ENCODE measurements around the gene NINJ1.

Gene NINJ1

GRCh38 chr9:93084471-93084881, 49.6 kb downstream of the NINJ1 start:
- no peak for TF ChIP-seq CTCF (IDR thresholded peaks at IDR 0.05; ENCODE audit: low read length, missing control alignments)
- DNase-seq (ENCODE audit: low read depth): no peak
- no peak overlapping the region for H3K4me3 ChIP-seq (replicated peaks; ENCODE audit: low read depth, low read length)

GRCh38 chr9:93083592-93084470, 50.2 kb downstream of the NINJ1 start:
- DNase-seq (ENCODE audit: low read depth): no peak
- H3K4me3 ChIP-seq (replicated peaks; ENCODE audit: low read depth, low read length): no peak overlapping the region
- no peak for TF ChIP-seq CTCF (IDR thresholded peaks at IDR 0.05; ENCODE audit: low read length, missing control alignments)

- H3K4me3 ChIP-seq (replicated peaks; ENCODE audit: low read depth, low read length): no peak overlapping the region
- no peak for DNase-seq (ENCODE audit: low read depth)
These were observed 51.1 kb downstream of the NINJ1 start for GRCh38 chr9:93082841-93083411.

GRCh38 chr9:93081931-93082330, 52.1 kb downstream of the NINJ1 start:
- no peak overlapping the region for H3K4me3 ChIP-seq (replicated peaks; ENCODE audit: low read depth, low read length)
- TF ChIP-seq CTCF (IDR thresholded peaks at IDR 0.05; ENCODE audit: low read length, missing control alignments): no peak
- DNase-seq (ENCODE audit: low read depth): peak; percentile 72

More at GRCh38 chr9:93082841-93083411, 51.1 kb downstream of the NINJ1 start:
- no peak for TF ChIP-seq CTCF (IDR thresholded peaks at IDR 0.05; ENCODE audit: low read length, missing control alignments)

GRCh38 chr9:93081081-93081529, 52.9 kb downstream of the NINJ1 start:
- no peak overlapping the region for H3K4me3 ChIP-seq (replicated peaks; ENCODE audit: low read depth, low read length)
- DNase-seq (ENCODE audit: low read depth): no peak
- TF ChIP-seq CTCF (IDR thresholded peaks at IDR 0.05; ENCODE audit: low read length, missing control alignments): no peak

- H3K4me3 ChIP-seq (replicated peaks; ENCODE audit: low read depth, low read length): no peak overlapping the region
- TF ChIP-seq CTCF (IDR thresholded peaks at IDR 0.05; ENCODE audit: low read length, missing control alignments): no peak
- no peak for DNase-seq (ENCODE audit: low read depth)
These were observed 53.6 kb downstream of the NINJ1 start for GRCh38 chr9:93080406-93080805.

Measured in fibroblast of pulmonary artery (primary cell).